GM12878 (cell line): Measurements from ENCODE around the gene SPSB2.

Experiments
- EZH2 ChIP-seq: IDR thresholded peaks from 2 replicates; pipeline ENCODE4 v1.6.1; 2012; ENCODE audit warnings: low read depth, mild to moderate bottlenecking, control low read depth, inconsistent platforms, low read length, borderline replicate concordance; ENCODE audit not compliant: control insufficient read depth
- JUNB ChIP-seq: IDR thresholded peaks from 2 replicates; pipeline ENCODE4 v1.6.1; 2016; ENCODE audit warnings: antibody characterized with exemption, mild to moderate bottlenecking
- ZNF274 ChIP-seq: IDR thresholded peaks from one replicate; pipeline ENCODE4 v1.8.0; 2011; ENCODE audit not compliant: insufficient read length, insufficient read depth
- TF ChIP-seq, protein P1 (sequence below), 3 experiments: IDR thresholded peaks in 2 of 3; conservative IDR thresholded peaks in 1 of 3; 2 replicates each; pipeline ENCODE4 v1.5.1; 2011; ENCODE audit warnings: low read depth in 3 of 3, low read length in 3 of 3, mild to moderate bottlenecking in 3 of 3, control low read depth in 2 of 3, moderate library complexity in 2 of 3, inconsistent platforms in 1 of 3, mixed read lengths in 1 of 3; ENCODE audit not compliant: control insufficient read depth in 2 of 3, insufficient read depth in 1 of 3; ENCODE audit errors: extremely low read depth in 1 of 3

DNA sequence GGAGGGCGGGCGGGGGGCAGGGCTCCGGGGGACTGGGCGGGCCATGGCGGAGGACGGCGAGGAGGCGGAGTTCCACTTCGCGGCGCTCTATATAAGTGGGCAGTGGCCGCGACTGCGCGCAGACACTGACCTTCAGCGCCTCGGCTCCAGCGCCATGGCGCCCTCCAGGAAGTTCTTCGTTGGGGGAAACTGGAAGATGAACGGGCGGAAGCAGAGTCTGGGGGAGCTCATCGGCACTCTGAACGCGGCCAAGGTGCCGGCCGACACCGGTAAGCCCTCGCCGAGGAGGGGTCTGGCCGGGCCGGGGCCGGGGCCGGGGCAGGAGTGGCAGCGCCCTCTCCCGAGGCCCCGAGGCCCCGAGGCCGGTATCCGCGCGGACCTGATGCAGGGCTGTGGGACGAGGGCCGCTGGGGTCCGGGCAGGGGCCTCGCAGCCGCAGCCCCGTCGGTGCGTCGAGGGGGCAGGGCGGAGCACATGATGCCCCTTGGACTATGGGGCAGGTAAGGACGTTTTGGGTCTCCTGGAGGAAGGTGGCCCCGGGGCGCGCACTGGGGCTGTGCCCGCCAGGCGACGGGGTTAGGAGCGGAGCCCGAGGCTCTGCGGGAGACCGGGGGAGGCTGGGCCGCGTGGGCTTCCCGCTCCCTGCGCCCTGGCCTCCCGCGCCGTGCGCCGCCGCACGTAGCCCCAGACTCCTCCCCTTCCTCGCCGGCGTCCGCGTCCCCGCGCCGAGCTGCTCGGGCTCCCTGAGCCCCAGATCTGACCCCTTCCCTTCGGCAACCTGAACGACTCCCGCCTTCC, 5.5 kb downstream of the SPSB2 start, which contains the start of gene TPI1:
- TF ChIP-seq ZNF274 (no peak), EZH2 (no peak), JUNB (no peak)
- TF ChIP-seq, protein P1, sequence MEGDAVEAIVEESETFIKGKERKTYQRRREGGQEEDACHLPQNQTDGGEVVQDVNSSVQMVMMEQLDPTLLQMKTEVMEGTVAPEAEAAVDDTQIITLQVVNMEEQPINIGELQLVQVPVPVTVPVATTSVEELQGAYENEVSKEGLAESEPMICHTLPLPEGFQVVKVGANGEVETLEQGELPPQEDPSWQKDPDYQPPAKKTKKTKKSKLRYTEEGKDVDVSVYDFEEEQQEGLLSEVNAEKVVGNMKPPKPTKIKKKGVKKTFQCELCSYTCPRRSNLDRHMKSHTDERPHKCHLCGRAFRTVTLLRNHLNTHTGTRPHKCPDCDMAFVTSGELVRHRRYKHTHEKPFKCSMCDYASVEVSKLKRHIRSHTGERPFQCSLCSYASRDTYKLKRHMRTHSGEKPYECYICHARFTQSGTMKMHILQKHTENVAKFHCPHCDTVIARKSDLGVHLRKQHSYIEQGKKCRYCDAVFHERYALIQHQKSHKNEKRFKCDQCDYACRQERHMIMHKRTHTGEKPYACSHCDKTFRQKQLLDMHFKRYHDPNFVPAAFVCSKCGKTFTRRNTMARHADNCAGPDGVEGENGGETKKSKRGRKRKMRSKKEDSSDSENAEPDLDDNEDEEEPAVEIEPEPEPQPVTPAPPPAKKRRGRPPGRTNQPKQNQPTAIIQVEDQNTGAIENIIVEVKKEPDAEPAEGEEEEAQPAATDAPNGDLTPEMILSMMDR (IDR thresholded peaks at IDR 0.05 in 2 of 3, conservative IDR thresholded peaks at IDR 0.05 in 1 of 3; ENCODE audit: control insufficient read depth in 2 of 3, extremely low read depth in 1 of 3, insufficient read depth in 1 of 3, low read depth in 3 of 3, low read length in 3 of 3) = no peak
